GM18498 (cell line): ENCODE data around the gene DEF6.

ENCODE experiments used
- ATAC-seq: cut with Tn5 transposase; IDR thresholded peaks from one replicate; pipeline ENCODE4 v1.9.1; 2021; ENCODE audit warnings: mild to moderate bottlenecking, moderate library complexity; ENCODE audit not compliant: unreplicated experiment

Gene DEF6

DNA sequence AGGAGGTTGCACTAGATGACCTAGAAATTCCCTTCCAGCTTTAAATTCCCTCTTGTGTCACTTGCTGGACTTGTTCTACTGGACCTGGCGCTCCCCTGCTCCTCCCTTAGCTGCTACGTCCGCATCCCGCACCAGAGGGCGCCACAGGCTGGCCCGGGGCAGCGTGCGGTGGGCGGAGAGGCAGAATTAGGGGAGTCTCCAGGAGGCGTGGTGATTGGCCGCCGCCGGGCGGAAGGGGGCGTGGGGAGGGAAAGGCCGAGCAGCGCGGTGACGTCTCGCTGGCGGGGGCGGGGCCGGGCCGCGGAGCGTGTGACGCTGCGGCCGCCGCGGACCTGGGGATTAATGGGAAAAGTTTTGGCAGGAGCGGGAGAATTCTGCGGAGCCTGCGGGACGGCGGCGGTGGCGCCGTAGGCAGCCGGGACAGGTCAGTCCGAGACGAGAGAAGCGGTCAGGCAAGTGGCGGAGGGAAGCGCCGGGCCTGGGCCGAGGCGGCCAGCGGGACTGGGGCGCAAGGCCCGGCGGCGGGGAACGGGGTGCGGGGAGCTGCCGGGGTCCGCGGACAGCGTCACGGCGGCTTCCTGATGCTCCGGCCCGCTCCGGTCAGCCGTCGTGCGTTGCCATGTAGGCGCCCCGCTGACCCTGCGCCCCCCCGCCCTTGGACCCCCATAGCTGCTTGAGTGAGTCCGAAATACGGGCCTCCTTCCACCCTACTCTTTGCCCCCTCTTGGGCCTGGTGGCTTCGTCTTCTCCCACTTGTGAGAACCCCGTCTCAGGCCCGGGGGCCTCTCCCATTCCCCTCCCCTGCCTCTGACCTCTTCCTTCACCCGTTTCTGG is 44.9 kb downstream of the DEF6 start, which contains the start of gene PPARD:
PPARD (plus strand) TSS at position 301 of the 834 bp plus-strand sequence. CDS start 68,530 bp downstream, outside the sequence.
- ATAC-seq, result peak; percentile 98

DNA sequence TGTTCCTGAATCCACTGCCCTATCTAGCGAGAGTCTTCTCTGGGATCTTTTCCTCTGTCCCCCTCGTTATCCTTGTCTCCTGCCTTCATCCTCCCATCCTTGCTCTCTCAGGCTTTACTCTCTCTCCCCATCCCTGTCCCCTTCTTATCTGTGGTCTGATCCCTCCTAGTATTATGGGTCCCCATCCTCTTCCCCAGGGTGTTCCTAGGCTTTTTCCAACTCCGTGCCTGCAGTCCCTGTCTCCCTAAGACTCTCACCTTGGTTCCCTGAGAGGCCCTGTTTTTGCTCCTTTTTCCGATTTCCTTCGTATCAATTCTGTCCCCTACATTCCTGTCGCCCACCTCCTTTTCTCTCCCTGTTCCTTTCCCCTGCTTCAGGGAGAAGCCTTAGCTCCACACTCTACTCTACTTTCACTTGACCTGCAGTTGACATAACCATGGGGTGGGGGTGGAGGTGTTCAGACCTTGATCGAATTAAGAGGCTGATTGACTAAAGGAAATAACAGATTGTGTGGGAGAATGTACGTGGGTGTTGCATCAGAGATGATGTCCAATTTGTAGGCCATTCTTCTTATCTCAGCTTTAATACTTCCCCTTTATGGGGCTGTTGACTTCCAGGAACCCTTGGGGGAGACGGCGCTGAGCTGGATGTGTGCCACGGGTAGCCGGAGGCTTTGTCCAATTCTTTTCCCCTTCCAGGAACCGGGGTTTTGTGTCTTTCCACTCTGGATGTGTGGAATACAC is 45.6 kb downstream of the DEF6 start:
- ATAC-seq, result no peak

DNA sequence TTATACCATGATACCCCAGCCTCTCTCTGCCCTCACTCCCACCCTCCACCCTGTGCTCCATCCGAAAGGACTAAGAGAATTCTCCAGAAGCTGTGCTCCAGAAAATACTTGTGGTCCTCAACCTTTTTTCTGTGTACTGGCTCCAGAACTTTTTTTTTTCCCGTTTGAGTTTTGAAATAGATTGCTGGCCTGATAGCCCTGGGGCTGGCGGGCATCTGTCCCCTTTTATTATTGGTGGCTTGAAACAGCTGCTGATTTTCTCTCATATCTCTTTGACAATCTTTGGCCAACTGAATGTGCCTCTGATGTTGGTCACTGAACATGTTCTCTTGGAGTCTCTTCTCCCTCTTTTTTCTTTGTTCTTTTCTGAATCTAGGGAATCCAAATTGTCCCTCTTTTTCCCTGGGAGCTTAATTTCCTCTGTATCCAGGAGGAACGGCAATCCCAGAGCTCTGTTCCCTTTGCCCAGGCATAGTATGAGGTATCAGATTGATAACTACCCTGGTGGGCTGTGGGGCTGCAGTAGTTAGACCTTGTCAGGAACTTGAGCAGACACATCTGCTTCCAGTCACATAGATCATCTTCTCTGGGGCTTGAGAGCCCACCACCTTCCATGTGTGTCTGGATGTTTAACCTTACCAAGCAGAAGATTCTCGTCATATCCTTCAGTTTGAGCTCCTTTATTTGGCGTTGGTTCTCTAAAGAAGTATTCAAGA is 46.4 kb downstream of the DEF6 start:
- no peak for ATAC-seq

DNA sequence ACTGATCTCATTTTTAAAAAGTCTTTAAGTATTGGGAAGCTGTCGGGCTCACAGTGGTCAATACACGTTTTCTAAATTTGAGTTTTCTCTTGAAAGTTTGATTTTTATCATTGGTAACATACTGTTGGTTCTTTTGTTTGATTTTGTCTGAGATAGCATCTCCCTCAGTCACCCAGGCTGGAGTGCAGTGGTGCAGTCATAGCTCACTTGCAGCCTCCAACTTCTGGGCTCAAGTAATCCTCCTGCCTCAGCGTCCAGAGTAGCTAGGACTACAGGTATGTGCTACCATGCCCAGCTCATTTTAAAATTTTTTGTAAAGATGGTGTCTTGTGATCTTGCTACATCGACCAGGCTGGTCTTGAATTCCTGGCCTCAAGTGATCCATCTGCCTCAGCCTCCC is 53.8 kb downstream of the DEF6 start:
- no peak for ATAC-seq

DNA sequence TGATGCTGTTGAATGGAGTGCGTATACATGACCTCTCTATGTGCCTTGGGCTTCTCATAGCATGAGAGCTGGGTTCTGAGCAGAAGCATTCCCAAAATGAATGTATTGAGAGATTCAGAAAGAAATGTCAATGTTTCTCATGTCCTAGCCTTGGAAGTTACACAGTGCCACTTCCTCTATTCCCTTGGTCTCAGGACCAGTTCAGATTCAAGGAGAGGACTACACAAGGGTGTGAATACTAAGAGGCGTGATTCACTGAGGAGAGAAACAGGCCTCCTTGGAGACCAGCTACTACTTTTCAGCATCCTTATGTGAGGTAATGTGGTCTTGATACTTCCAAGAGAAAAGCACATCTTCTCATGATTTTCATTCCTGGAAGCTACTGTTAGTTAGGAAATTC is 55.1 kb downstream of the DEF6 start:
- ATAC-seq, result no peak

DNA sequence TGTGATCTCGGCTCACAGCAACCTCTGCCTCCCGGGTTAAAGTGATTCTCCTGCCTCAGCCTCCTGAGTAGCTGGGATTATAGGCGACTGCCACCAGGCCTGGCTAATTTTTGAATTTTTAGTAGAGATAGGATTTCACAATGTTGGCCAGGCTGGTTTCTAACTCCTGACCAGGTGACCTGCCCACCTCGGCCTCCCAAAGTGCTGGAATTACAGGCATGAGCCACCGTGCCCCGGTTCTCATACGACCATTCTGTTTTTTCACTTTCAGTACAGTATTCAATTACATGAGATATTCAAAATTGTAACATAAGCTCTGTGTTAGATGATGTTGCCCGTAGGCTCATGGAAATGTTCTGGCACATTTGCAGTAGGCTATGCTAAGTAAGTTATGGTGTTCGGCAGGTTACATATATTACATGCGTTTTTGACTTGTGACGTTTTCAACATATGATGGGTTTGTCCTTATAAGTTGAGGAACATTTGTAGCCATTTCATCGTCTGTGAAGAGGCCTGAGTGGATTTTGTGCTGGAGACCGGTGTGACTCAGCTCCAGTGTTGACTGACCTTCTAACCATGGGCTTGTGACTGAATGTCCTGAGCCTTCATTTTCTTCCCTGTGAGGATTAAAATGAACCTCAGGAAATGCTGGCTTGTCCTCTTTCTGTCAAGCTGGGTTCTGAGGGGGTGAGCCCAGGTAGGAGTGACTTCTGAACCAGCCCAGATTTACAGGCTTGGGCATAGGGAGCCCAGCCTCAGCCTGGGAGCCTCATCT is 56.9 kb downstream of the DEF6 start:
- no peak for ATAC-seq

DNA sequence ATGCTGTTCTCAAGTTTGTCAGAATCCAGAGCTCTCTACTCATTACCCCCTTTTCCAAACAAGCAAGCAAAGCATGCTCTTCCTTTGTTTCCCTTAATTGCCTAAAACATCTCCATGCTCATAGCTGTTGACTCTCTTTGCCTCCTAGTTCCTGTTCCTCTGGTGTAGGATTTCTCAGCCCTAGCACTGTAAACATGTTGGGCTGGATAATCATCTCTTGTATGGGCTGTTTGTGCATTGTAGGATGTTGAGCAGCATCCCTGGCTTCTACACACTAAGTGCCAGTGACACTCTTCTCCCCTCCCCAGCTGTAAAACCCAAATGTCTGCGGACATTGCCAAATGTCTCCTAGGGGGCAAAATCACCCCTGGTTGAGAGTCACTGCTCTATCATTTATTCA is 58.8 kb downstream of the DEF6 start:
- ATAC-seq, result no peak

DNA sequence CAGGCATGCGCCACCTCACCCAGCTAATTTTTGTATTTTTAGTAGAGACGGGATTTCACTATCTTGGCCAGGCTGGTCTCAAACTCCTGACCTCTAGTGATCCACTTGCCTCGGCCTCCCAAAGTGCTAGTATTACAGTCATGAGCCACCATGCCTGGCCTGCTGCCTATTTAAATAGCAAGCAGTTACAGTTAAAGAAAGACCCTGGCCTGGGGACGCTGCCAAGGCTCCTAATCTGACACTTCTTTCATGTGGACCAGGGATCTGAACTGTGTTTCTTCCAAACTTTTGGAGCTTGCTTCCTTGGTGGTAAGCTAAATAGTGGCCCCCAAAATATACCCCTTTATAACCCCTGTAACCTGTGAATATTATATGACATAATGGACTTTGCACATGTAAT is 60.1 kb downstream of the DEF6 start:
- ATAC-seq, result no peak

DNA sequence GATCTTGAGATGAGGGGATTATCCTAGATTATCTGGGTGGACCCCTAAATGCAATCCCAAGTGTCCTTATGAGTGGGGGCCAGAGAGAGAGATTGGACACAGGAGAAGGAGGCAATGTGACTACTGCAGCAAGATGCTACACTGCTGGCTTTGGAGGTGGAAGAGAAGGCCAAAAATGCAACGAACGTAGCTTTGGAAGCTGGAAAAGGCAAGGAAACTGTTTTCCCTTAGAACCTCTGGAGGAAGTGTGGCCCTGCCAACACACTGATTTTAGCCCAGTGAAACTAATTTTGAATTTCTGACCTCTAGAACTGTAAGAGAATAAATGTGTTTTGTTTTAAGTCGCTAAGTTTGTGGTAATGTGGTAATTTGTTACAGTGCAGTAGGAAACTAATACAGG is 60.5 kb downstream of the DEF6 start:
- ATAC-seq, result no peak

DNA sequence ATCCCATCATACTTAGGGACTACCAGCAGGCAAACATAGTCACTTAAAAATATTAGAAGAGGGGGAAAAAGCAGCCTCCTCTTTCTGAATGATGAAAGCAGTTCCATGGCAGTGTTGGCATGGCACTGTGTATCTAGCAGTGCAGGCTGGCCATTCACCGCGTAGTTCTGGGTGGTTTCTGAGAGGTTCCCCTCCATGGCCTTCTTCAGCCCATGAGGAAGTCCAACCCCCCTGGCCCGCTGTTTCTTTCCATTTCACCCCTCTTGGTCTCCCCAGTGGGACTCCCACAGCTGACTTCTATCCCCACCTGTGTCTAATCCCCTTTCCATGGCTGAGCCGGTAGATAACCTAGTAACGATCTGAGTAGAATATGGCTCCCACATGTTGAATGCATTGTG is 61.7 kb downstream of the DEF6 start:
- ATAC-seq, result no peak

DNA sequence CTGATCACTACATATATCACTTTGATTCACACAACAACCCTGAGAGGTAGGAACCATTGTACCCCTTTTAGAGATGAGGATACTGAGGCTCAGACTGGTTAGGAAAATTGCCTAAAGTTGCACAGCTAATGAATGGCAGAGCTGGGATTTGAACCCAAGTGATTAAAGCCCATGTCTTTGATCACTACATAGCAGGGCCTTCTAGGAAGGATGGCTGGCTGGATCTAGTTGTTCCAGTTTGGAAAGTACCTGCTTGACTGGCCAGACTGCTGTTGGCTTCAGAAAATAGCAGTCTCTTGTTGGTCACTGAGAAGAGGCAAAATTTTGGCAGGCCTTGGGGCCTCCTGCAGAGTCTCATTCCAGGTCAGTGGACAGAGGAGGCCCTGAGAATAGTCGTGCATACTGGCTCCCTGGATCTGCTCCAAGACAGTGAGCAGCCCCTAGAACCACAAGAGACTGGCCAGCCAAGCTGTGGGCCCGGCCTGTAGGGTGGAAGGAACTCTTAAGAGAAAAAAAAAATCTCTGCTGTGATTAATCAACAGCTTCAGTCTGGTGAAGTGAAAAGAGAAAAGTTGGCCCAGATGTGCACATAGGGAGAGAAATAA is 62.2 kb downstream of the DEF6 start:
- no peak for ATAC-seq

DNA sequence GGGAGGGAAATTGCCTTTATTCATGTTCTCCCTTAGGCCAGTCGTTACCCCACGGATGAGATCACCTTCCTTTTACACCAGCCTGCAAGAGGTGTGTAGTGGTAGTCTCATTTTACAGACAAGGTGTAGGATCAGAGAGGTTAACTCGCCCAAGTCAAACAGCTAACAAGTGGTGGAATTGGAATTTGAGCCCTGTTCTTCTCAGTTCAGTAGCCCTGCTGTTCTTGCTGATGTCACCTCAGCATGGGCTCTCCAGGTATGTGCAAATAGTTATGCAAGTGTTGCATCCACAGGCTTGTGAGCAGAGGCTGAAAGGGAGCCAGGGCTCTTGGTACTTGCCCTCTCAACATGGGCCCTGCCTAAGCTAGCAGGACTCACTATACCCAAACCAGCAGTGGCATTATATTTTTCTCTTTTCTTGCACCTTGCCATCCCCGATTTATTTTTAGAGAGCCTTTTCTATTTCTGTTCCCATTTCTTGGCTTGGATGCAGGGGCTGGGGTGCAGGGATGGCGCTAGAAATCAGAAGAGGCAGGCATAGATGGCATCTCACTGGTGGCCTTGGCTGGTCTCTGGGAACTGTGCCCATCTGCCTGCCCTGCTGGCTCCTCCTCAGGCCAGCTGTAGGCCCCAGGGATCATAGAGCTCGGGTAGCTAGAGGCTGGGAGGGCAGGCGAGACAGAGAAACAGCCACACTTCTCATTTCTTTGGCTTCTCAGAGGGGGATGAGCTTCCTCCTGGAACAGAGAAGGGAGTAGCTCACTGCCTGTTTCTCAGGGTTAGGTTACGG is 62.9 kb downstream of the DEF6 start:
- ATAC-seq, result no peak

DNA sequence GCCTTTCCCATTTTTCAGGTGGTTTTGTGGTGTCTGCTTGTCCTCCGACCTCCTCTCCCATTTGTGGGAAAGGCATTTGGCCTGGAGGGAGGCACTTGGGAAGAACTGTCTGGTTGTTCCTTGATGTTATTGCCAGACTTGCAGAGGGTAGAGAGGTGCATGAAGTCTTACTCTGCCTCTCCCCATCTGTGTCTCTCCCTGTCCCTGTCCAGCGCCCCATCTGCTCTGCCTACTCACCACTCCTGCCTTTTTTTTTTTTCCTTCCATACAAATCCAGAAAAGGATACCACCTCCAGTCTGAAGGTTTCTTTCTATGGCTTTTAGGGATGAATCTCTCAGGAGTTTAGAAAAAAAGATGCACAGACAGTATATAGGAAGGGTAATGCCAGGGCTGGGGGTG is 64.6 kb downstream of the DEF6 start:
- no peak for ATAC-seq

DNA sequence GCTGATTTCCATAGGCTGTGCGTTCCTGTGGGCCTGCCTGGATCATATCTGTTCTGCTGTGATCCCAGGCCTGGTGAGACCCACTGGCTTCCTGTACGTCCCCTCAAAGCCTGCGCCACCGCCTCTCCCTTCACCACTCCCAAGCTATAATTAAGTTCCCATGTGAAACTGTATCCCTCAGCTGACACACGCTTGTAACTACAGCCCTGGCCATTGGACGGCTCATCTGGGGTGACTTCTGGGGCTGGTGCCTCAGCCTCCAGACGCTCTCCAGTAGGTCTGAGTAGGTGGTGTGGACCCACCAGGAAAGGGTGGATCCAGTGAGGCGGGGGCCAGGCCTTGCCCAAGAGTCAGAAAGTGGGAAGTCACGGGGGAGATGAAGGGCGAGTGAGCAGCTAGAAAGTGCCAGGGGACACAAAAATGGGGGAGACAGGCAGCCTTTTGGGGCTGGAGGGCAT is 65.7 kb downstream of the DEF6 start:
- no peak for ATAC-seq

DNA sequence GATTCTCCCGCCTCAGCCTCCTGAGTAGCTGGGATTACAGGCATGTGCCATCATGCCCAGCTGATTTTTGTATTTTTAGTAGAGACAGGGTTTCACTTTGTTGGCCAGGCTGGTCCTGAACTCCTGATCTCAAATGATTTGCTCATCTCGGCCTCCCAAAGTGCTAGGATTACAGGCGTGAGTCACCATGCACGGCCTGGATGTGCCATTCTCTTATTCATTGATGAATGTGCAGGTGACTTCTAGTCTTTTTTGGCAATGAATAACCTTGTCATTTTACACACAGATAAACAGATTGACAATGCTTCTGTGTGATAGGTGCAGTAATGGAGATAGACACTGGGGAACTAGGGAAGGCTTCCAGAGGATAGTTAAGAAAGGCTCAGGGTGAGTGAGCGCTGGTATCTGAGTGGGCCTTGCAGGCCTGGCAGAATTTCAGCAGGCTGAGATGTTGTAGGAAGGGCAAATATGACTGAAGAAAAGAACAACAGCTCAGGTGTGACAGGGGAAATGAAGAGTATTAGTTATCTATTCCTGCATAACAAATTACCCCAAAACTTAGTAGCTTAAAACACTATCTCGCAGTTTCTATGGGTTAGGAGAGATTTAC is 68.1 kb downstream of the DEF6 start:
- no peak for ATAC-seq

DNA sequence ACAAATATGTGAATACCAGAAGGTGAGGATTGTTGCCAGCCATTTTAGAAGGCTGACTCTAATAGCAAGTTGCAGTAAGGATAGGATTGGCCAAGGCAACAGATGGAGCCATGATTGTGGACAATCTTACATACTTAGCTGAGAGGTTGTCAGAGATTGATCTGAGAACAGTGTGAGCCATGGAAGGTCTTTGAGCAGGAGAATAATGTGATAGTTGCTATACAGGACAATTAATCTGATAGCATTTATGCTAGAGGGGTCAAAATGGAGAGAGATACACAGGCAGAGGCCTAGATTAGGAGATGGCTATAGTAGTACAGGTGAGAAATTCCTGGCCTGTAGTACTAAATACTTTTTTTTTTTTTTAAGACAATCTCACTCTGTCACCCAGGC is 68.6 kb downstream of the DEF6 start:
- no peak for ATAC-seq

DNA sequence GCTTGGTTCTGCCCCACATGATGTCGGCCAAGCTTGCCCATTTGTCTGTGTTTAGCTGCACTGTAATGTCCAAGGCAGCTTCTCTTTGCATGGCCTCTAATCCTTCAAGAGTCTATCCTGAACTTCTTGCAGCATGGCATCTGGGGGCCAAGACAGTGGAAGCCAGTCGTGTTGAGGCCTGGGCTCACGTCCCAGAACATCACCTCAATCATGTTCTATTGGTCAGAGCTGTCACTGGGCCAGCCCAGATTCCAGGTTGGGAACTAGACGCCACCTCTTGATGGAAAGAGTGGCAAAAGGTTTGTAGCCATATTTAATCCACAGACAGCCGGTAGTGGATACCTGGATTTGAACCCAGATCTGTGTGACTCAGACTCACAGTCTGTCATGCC is 70.0 kb downstream of the DEF6 start:
- ATAC-seq, result no peak

DNA sequence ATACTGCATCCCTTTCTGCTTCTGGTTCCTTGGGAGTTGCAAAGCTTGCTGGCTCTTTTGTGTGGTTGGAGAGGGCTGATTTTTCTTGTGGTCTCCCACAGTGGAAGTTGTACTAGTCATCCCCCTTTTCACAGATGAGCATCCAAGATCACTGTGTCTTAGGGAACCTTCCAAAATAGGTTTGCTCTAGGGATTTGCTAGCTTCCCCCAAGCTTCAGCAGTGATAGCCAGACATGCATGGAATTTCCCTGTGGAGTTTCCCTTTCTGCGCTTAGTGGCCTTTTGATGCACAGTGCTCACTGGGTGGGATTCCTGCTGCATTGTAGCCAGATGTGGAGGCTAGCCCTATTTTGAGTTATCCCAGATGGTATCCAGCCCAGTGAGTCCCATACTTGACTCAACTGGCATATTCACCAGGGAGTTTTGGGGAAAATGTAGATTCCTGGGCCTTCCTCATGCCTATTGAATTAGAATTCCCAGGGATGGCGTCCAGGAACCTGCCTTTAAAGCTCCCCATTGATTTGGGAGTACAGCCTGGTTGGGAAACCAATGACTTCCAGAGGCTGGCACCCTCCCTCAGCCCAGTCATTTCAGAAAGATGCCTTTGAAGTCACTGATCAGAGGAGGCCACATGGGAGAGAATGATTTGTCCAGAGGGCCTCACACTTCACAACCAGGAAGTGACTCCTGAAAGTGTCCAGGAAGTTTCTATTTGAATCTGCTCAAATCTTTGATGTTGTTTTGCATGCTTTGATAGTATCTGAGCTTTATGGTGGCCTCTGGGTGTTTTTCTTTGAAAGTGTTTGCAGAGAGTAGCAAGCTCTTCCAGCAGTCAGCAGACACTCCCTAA is 70.6 kb downstream of the DEF6 start:
- no peak for ATAC-seq
